VCaP (cell line): Measurements from ENCODE around the gene CTBP2.

Source experiments
- H3K27ac ChIP-seq: fragments of 450-650 bp; 2 replicates; pipeline ENCODE4 v1.5.1; 2017
- TF ChIP-seq, protein P1 (sequence below): fragments of 450-650 bp; conservative IDR thresholded peaks from 2 replicates; pipeline ENCODE4 v1.5.1; 2017; ENCODE audit warnings: mild to moderate bottlenecking, moderate library complexity

The CTBP2 gene

GRCh38 chr10:125129076-125129458 is 31.3 kb downstream of the CTBP2 start:
- TF ChIP-seq, protein P1, sequence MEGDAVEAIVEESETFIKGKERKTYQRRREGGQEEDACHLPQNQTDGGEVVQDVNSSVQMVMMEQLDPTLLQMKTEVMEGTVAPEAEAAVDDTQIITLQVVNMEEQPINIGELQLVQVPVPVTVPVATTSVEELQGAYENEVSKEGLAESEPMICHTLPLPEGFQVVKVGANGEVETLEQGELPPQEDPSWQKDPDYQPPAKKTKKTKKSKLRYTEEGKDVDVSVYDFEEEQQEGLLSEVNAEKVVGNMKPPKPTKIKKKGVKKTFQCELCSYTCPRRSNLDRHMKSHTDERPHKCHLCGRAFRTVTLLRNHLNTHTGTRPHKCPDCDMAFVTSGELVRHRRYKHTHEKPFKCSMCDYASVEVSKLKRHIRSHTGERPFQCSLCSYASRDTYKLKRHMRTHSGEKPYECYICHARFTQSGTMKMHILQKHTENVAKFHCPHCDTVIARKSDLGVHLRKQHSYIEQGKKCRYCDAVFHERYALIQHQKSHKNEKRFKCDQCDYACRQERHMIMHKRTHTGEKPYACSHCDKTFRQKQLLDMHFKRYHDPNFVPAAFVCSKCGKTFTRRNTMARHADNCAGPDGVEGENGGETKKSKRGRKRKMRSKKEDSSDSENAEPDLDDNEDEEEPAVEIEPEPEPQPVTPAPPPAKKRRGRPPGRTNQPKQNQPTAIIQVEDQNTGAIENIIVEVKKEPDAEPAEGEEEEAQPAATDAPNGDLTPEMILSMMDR = no peak
- H3K27ac ChIP-seq = no peak overlapping the region

DNA sequence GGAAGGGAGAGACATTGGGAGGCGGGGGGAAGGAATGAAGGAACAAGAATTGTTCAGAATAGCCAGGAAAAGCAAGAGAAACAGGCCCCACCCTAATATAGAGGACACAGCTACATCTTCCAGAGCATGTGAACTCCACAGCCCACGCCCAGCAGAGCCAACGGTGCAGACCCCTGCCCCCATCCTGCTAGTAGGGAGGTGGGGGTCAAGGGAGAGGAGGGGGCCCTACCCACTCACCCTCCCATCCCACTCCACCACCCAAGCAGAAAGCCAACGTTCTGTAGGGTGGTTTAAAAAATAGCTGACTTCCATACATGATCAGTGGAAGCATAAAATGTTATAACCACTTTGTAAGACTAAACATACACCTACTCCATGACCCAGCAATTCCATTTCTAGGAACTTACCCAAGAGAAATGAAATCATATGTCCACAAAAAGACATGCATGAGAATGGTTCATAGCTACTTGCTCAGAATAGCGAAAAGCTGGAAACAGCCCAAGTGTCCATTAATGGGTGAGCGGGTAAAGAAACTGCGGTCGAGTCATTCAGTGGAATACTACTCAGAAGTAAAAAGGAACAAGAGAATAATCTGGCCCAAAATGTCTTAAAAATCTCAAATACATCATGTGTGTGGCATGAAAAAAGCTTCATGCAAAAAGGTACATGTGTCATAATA is 31.8 kb downstream of the CTBP2 start:
- TF ChIP-seq, protein P1 = no peak
- no peak overlapping the region for H3K27ac ChIP-seq

DNA sequence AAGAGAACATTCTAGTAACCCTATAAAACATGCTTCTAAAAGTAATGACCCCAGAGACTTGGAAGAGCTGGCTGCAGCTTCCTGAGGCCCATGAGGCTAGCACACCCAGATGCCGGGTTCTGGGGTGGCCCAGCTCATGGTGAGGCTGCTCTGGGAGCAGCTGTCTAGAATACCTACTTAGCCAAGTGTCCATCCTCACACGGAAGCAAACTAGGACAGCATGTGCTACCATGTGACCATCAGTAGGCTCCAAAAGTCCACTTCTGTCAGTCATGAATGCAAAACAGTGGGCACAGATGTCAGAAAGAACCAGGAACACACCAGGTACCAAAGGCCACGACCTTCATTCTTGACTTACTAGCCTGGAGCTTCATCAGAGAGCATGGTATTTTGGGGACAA is 32.4 kb downstream of the CTBP2 start:
- H3K27ac ChIP-seq = no peak overlapping the region
- TF ChIP-seq, protein P1 = no peak

DNA sequence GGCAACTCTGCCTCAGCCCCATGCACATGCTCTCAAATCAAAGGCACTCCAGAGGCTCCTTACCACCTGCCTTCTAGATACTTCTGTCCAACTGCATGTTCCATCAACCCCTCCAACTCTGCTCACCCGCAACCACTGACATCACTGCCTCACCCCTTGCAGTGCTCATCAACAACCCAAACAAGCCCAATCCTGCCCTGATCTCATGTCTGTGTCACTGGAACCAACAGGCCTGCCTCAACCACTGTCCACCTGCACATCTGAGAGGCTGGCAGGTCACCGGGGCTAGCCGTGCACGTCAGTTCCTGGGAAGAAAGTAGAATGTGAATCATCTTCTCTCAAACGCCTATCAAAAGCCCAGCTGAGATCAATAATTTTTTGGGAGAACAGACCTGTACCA is 33.3 kb downstream of the CTBP2 start:
- TF ChIP-seq, protein P1 = no peak
- H3K27ac ChIP-seq = no peak overlapping the region

- TF ChIP-seq, protein P1 = no peak
These were observed 34.2 kb downstream of the CTBP2 start for GRCh38 chr10:125125951-125126735.

DNA sequence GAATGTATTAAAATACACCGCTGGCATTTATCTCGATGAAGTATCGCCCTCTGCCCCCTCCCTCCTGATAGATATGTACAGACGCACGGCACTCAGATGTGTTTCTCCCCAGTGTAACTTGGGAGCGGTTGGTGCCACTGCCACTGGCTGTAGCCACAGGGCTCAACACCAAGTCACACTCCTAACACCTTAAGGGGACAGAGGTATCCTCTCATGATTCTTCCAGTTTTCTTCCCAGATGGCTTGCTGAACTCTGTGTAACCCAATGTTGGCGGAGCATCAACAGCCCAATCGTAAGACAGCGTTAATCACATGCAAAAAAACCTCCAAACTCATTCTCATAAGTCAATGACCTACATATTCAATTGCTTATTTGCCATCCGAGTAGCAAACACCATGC is 35.5 kb downstream of the CTBP2 start:
- TF ChIP-seq, protein P1 = no peak
- peak overlapping the region; percentile 58; the same call in 1 of the 2 replicates for H3K27ac ChIP-seq

More at GRCh38 chr10:125125951-125126735, 34.2 kb downstream of the CTBP2 start:
- no peak overlapping the region for H3K27ac ChIP-seq

DNA sequence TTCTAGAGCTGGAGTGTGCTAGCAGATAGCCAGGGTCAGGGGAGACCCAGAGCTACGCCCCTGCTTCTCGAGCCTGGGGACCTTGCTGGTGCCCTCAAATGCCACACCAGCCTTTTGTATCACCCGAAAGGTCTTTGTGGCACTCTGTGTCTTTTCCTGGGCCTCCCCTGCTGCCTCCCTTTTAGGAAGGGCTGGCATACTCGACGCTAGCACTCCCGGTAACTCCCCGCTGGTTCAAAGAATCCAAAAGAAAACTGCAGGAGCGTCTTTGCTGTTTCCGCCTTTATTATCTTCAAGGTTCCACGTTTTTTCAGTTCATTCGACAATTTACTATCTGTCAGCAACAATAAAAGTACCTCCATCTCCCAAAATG is 36.3 kb downstream of the CTBP2 start:
- peak overlapping the region; percentile 58 for H3K27ac ChIP-seq
- TF ChIP-seq, protein P1 = no peak
